Right cardiac atrium (tissue), 5 donors: ENCODE measurements around the gene CTNND1. TPM values are rescaled to one million over a fixed set of nuclear protein-coding genes. Genes with fewer than 3 reads are reported as not detected.

Source experiments
- ATAC-seq, 2 donors: fragments of 200-7000 bp; cut with Tn5 transposase; one replicate each; pipeline versions ENCODE4 v1.8.0 to v1.9.1; 2020; ENCODE audit warnings: moderate library complexity in 2 of 2, mild to moderate bottlenecking in 1 of 2
- DNase-seq, 3 donors: peaks; one replicate each; pipeline ENCODE4 v3.0.0-alpha.2; 2020
- H3K27ac ChIP-seq: one replicate; pipeline ENCODE4 v1.5.1; 2013; ENCODE audit warnings: mild to moderate bottlenecking, low read length, control low read depth, moderate library complexity
- H3K27me3 ChIP-seq: one replicate; pipeline ENCODE4 v1.6.1; 2013; ENCODE audit not compliant: control insufficient read depth, insufficient read depth
- H3K4me1 ChIP-seq: one replicate; pipeline ENCODE4 v1.6.1; 2013; ENCODE audit warnings: low read length; ENCODE audit not compliant: control insufficient read depth, insufficient read depth
- H3K4me3 ChIP-seq: one replicate; pipeline ENCODE4 v1.5.1; 2013; ENCODE audit warnings: low read length, control low read depth
- H3K9me3 ChIP-seq: one replicate; pipeline ENCODE4 v1.6.1; 2013; ENCODE audit warnings: low read length; ENCODE audit not compliant: control insufficient read depth
- WGBS: extraction: QIAGEN DNeasy Blood & Tissue Kit; methylation state at CpG from one replicate; pipeline ENCODE4 v1.1.7; 2013; 5-methylcytosine and 5-hydroxymethylcytosine counted together
- intact Hi-C, 4 donors: fragments of 100-400 bp; cut with DNase I; formaldehyde crosslinking; loops; one replicate each; pipeline versions ENCODE4 v1.11.0 to v1.14.0; 2022 to 2023
- polyA plus RNA-seq: library from polyadenylated mRNA; stranded (reverse); fragments of 200-250 nt; gene quantifications from one replicate; pipeline ENCODE4 v1.2.3, GENCODE V29; 2013
- total RNA-seq, 4 donors: library from RNA; stranded (reverse); fragmentation: NEBNext Ultra II Directional; extraction: Animal tissue kit (Norgen Biotek cat#: 25700); gene quantifications; one replicate each; pipeline ENCODE4 v1.2.1, GENCODE V29; 2021
- donor health status: healthy with polysubstance abuse.
- donor health status: DM: no; HTN: yes; CAD: no.
- donor health status: DM: no; HTN: no; CAD: no.
- donor health status: DM: no; HTN: yes; CAD: no; lungs with severe emphysema.
- donor health status: DM: yes; HTN: yes; CAD: no.

The CTNND1 gene
- total and polyA plus RNA-seq, 5 donors, result 32.2 to 98.6 (median 77.1) TPM

DNA sequence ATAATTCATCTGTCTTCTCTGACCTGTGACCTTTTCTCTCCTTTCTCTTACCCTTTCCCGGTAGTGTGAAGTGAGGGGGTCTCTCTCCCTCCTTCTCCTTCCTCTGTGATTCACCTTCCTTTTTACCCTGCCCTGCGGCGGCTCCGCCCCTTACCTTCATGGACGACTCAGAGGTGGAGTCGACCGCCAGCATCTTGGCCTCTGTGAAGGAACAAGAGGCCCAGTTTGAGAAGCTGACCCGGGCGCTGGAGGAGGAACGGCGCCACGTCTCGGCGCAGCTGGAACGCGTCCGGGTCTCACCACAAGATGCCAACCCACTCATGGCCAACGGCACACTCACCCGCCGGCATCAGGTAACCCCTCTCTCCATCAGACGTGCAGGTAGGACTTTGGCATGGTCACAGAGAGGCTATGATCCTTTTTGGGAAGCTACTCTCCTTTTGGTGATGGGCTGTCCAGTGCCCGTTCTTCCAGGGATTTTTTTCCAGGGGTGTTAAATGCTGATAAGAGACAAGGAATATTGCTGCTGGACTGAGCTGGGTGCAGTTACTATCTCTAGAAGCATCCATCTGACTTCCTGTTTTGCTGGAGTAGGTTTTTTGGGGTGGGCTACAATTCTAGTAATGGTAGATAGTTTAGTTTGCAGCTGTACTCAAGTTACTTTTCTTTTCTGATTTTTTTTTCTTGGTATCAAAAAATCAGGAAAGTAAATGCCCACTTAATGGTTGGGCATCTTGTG is 29.9 kb downstream of the CTNND1 start:
- peaks cover 13% of the 10 kb centered on the region for H3K4me1 ChIP-seq
- ATAC-seq, result no peak
- WGBS, result 77% methylated on average over 22 of the region's 22 CpGs

DNA sequence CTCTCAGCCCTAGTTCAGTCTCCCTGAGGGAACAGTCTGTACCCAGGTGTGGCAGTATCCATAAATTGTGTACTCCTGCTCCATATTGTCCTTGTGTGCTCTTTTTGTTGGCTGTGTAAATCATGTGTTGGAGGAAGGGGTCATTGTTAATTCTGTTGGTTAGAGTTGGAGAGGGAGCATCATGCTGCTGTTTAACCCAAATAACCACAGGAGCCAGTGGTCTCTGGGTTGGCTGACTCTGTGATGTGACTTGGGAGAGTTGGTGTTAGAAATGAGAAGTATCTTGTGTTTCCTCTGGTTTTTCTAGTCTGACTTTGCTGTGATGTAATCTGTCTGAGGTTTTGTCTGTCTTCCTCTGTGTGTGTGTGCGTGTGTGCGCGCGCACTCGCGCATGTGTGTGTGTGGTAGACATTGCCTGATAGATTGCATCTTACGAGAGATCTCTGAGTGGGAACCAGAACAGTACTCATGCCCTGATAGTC is 30.5 kb downstream of the CTNND1 start:
- DNase-seq (peak; percentile 74 to 92 (median 90)), ATAC-seq (peak; percentile 67 to 75)
- Histone ChIP-seq H3K27ac (peak overlapping the region; percentile 48), H3K9me3 (no peaks in the 10 kb centered on the region), H3K4me3 (no peak overlapping the region), H3K27me3 (no peaks in the 10 kb centered on the region), H3K4me1 (peaks cover 11% of the 10 kb centered on the region)
- WGBS, result 72% methylated on average over 7 of the region's 7 CpGs
- intact Hi-C loops, result no loop called here

More for the DNA sequence above, 29.9 kb downstream of the CTNND1 start:
- no peaks in the 10 kb centered on the region for H3K9me3 ChIP-seq
- DNase-seq, result peak in 1 of 3 donors; percentile 49
- H3K4me3 ChIP-seq, result no peak overlapping the region
- intact Hi-C loops, result no loop called here
- peak overlapping the region; percentile 48 for H3K27ac ChIP-seq
- no peaks in the 10 kb centered on the region for H3K27me3 ChIP-seq

- Histone ChIP-seq H3K4me1 (peaks cover 8% of the 10 kb centered on the region), H3K4me3 (no peak overlapping the region), H3K27me3 (no peaks in the 10 kb centered on the region), H3K27ac (peak overlapping the region; percentile 48), H3K9me3 (no peaks in the 10 kb centered on the region)
- ATAC-seq, result peak; percentile 65 to 85
- no peak for DNase-seq
- intact Hi-C loops, result no loop called here
Observed at GRCh38 chr11:57792870-57793269, 31.3 kb downstream of the CTNND1 start.

DNA sequence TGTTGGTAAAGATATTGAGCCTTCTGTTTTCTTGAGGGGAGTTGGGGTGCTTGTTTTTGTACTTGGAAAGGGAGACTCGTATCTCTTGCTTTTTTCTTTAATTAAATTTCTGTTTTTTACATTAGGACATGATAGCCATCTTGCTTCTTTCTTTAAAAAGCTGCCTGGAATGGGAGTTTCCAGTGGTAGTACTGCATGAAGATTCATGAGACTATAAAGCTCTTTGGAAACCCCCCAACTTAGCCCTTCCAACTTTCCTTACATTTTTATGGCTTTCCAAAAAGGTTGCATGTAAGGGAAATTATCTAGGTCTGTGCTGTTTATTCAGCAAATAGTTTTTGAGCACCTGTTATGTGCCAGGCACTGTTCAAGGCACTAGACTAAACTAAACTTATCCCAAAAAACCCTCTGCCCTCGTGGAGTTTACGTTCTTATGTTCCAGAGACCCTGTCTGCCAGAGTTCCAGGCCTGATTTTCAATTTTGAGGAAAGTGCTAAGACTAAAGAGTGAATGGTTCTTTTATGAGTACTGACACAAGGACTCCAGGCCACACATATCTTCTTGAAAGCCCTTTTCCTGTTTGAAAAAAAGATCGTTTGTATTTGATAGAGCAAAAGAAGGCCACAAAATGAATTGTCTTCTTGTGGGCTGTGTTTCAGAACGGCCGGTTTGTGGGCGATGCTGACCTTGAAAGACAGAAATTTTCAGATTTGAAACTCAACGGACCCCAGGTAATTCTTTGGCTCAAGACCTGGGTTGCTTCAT is 31.9 kb downstream of the CTNND1 start:
- H3K4me3 ChIP-seq, result no peak overlapping the region
- intact Hi-C loops, result no loop called here
- 56% methylated on average over 8 of the region's 8 CpGs for WGBS
- peaks cover 4% of the 10 kb centered on the region for H3K4me1 ChIP-seq
- no peaks in the 10 kb centered on the region for H3K9me3 ChIP-seq
- no peaks in the 10 kb centered on the region for H3K27me3 ChIP-seq
- peak overlapping the region; percentile 56 for H3K27ac ChIP-seq
- no peak for DNase-seq
- no peak for ATAC-seq

DNA sequence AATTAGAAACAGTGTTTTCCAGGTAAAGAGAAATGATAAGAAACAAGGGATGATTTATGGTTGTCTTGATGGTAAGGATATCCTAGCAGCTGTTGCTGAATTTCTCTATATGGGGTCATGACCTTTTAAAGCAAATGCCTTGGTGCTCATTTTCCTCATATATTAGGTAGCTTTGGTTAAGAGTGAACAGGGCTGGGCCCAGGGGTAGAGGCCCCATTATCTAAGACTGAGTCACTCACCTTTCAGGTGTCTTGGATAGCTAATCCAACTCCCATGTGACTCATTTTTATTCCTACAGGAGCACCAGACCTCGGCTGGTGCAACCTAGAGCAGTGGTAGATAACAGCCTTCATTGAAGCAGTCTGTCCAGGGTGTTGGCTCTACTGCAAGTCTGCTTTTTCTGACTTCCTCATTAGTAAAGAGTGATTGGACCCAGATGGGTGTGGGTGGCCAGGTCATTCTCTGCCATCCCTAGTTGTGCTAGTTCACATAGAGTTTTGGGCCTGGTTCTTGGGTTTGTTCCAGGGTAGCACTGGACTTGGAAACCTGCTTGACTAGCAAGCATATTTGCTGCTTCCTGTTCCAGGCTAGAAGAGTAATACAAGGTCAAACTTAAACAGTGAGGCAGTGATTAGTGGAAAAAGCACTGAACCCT is 37.4 kb downstream of the CTNND1 start:
- peak in 2 of 3 donors; percentile 43 to 67 for DNase-seq
- no peaks in the 10 kb centered on the region for H3K9me3 ChIP-seq
- intact Hi-C loops, result loop anchor here in 3 of 4 donors (5.0 kb wide), 1 partner anchor 37 kb away; the partner anchor contains the start of gene CTNND1 (in 3 of the 3)

GRCh38 chr11:57800444-57801182 is 39.0 kb downstream of the CTNND1 start:
- Histone ChIP-seq H3K9me3 (no peaks in the 10 kb centered on the region), H3K27ac (peak overlapping the region; percentile 70), H3K4me3 (no peak overlapping the region), H3K27me3 (no peaks in the 10 kb centered on the region), H3K4me1 (peaks cover 6% of the 10 kb centered on the region)
- ATAC-seq (peak; percentile 67 to 74), DNase-seq (no peak)
- intact Hi-C loops, result loop anchor here (5.0 to 10.0 kb wide), 2 partner anchors 48 to 56 kb away; partner anchors contain the start of genes BTBD18 (in 2 of the 4) and SELENOH (in 2 of the 4)
- 45% methylated on average over 4 of the region's 4 CpGs for WGBS

More for the DNA sequence above, 37.4 kb downstream of the CTNND1 start:
- ATAC-seq, result peak; percentile 77 to 87
- H3K27me3 ChIP-seq, result no peaks in the 10 kb centered on the region
- WGBS, result 10% methylated on average over 1 of the region's 1 CpG
- no peak overlapping the region for H3K4me3 ChIP-seq
- peak overlapping the region; percentile 84 for H3K27ac ChIP-seq
- H3K4me1 ChIP-seq, result peaks cover 6% of the 10 kb centered on the region

- H3K27ac ChIP-seq, result no peak overlapping the region
- no peak for ATAC-seq
- intact Hi-C loops, result loop anchor here (5.0 to 10.0 kb wide), 2 partner anchors 49 to 56 kb away; partner anchors contain the start of genes BTBD18 (in 2 of the 4) and SELENOH (in 2 of the 4)
- no peak overlapping the region for H3K4me3 ChIP-seq
- H3K4me1 ChIP-seq, result peaks cover 6% of the 10 kb centered on the region
- no peaks in the 10 kb centered on the region for H3K27me3 ChIP-seq
- no peaks in the 10 kb centered on the region for H3K9me3 ChIP-seq
- DNase-seq, result no peak
Observed at GRCh38 chr11:57801183-57801485, 39.5 kb downstream of the CTNND1 start.

GRCh38 chr11:57802411-57802810 is 40.8 kb downstream of the CTNND1 start:
- 34% methylated on average over 3 of the region's 3 CpGs for WGBS
- intact Hi-C loops, result loop anchor here (5.0 to 10.0 kb wide), 2 partner anchors 50 to 58 kb away; partner anchors contain the start of genes BTBD18 (in 2 of the 4) and SELENOH (in 2 of the 4)

DNA sequence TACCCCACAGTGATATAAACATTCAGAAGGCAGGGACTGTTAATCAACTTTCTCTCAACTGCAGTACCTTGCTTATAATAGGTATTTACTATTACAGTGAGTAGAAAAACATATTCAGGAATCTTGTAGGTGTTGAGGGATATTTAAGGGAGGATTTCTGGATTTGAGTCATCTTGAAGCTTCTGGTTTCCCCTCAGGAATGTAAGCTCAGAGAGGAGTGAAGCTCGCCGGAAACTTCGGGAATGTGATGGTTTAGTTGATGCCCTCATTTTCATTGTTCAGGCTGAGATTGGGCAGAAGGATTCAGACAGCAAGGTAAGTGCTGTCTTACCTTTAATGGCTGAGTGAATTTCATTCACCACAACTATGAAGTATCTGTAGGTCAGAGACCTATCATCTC is 42.9 kb downstream of the CTNND1 start:
- WGBS, result 82% methylated on average over 3 of the region's 3 CpGs
- H3K4me3 ChIP-seq, result no peak overlapping the region
- no peaks in the 10 kb centered on the region for H3K9me3 ChIP-seq
- DNase-seq, result no peak
- peaks cover 3% of the 10 kb centered on the region for H3K4me1 ChIP-seq
- no peaks in the 10 kb centered on the region for H3K27me3 ChIP-seq
- no peak overlapping the region for H3K27ac ChIP-seq
- no peak for ATAC-seq
- intact Hi-C loops, result loop anchor here (5.0 to 10.0 kb wide), 2 partner anchors 52 to 60 kb away; partner anchors contain the start of genes BTBD18 (in 2 of the 4) and SELENOH (in 2 of the 4)

More at GRCh38 chr11:57802411-57802810, 40.8 kb downstream of the CTNND1 start:
- Histone ChIP-seq H3K4me3 (no peak overlapping the region), H3K27ac (no peak overlapping the region), H3K27me3 (no peaks in the 10 kb centered on the region), H3K4me1 (peaks cover 6% of the 10 kb centered on the region), H3K9me3 (no peaks in the 10 kb centered on the region)
- DNase-seq (no peak), ATAC-seq (no peak)

DNA sequence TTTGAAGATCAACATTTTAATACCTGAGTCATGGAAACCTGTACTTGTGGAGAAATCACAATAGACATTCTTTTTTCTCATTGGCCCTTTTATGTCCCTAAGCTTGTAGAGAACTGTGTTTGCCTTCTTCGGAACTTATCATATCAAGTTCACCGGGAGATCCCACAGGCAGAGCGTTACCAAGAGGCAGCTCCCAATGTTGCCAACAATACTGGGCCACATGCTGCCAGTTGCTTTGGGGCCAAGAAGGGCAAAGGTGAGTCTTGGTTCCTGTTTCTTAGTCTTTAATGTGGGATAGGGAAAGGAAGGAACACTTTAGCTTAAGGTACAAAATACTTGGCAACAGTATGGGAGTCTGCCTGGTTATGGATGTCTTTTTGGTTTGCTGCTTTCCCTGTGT is 44.2 kb downstream of the CTNND1 start:
- WGBS, result 59% methylated on average over 3 of the region's 3 CpGs
- Histone ChIP-seq H3K9me3 (no peaks in the 10 kb centered on the region), H3K27ac (peak overlapping the region; percentile 7), H3K4me1 (no peaks in the 10 kb centered on the region), H3K27me3 (no peaks in the 10 kb centered on the region), H3K4me3 (no peak overlapping the region)
- ATAC-seq, result peak; percentile 18 to 45
- no peak for DNase-seq
- intact Hi-C loops, result loop anchor here in 2 of 4 donors (10.0 kb wide), 1 partner anchor 61 kb away; the partner anchor contains the start of gene SELENOH (in 2 of the 2)
